ENCODE results near the gene PPM1E.

DNA sequence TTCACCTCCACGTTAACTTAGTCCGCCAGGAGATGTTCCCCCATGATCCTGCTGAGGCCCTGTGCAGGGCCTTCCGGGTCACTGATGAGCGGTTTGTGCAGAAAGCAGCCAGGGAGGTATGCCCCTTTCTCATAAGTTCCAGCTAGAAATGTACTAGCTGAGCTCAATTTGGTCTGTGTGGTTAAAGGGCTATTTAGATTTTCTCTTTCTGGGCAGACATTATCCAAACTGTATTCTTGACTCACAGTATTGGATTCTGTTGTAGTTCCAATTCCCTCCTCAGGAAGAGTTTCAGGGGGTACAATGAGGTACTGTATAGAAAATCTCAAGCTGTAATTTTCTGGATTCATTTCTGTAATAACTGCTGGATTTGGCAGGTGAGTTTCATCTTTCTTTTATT, 214.0 kb downstream of the PPM1E start:
- no peak for TF ChIP-seq ARNTL (CRISPR knock-in tag; IDR thresholded peaks at IDR 0.05; ENCODE audit: borderline replicate concordance, low read depth)
- TF ChIP-seq TOX (CRISPR knock-in tag; IDR thresholded peaks at IDR 0.05; ENCODE audit: borderline replicate concordance) = no peak
- TF ChIP-seq ZFP3 (CRISPR knock-in tag; IDR thresholded peaks at IDR 0.05) = no peak
- TF ChIP-seq, protein P1, sequence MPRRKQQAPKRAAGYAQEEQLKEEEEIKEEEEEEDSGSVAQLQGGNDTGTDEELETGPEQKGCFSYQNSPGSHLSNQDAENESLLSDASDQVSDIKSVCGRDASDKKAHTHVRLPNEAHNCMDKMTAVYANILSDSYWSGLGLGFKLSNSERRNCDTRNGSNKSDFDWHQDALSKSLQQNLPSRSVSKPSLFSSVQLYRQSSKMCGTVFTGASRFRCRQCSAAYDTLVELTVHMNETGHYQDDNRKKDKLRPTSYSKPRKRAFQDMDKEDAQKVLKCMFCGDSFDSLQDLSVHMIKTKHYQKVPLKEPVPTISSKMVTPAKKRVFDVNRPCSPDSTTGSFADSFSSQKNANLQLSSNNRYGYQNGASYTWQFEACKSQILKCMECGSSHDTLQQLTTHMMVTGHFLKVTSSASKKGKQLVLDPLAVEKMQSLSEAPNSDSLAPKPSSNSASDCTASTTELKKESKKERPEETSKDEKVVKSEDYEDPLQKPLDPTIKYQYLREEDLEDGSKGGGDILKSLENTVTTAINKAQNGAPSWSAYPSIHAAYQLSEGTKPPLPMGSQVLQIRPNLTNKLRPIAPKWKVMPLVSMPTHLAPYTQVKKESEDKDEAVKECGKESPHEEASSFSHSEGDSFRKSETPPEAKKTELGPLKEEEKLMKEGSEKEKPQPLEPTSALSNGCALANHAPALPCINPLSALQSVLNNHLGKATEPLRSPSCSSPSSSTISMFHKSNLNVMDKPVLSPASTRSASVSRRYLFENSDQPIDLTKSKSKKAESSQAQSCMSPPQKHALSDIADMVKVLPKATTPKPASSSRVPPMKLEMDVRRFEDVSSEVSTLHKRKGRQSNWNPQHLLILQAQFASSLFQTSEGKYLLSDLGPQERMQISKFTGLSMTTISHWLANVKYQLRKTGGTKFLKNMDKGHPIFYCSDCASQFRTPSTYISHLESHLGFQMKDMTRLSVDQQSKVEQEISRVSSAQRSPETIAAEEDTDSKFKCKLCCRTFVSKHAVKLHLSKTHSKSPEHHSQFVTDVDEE (CRISPR knock-in tag; IDR thresholded peaks at IDR 0.05) = no peak
- no peak for TF ChIP-seq ZFP30 (CRISPR knock-in tag; IDR thresholded peaks at IDR 0.05)
- TF ChIP-seq, protein P2, sequence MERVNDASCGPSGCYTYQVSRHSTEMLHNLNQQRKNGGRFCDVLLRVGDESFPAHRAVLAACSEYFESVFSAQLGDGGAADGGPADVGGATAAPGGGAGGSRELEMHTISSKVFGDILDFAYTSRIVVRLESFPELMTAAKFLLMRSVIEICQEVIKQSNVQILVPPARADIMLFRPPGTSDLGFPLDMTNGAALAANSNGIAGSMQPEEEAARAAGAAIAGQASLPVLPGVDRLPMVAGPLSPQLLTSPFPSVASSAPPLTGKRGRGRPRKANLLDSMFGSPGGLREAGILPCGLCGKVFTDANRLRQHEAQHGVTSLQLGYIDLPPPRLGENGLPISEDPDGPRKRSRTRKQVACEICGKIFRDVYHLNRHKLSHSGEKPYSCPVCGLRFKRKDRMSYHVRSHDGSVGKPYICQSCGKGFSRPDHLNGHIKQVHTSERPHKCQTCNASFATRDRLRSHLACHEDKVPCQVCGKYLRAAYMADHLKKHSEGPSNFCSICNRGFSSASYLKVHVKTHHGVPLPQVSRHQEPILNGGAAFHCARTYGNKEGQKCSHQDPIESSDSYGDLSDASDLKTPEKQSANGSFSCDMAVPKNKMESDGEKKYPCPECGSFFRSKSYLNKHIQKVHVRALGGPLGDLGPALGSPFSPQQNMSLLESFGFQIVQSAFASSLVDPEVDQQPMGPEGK (CRISPR knock-in tag; IDR thresholded peaks at IDR 0.05; ENCODE audit: borderline replicate concordance) = no peak
- TF ChIP-seq PPARA (CRISPR knock-in tag; IDR thresholded peaks at IDR 0.05; ENCODE audit: borderline replicate concordance) = no peak
- TF ChIP-seq, protein P3, sequence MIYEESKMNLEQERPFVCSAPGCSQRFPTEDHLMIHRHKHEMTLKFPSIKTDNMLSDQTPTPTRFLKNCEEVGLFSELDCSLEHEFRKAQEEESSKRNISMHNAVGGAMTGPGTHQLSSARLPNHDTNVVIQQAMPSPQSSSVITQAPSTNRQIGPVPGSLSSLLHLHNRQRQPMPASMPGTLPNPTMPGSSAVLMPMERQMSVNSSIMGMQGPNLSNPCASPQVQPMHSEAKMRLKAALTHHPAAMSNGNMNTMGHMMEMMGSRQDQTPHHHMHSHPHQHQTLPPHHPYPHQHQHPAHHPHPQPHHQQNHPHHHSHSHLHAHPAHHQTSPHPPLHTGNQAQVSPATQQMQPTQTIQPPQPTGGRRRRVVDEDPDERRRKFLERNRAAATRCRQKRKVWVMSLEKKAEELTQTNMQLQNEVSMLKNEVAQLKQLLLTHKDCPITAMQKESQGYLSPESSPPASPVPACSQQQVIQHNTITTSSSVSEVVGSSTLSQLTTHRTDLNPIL (CRISPR knock-in tag; IDR thresholded peaks at IDR 0.05; ENCODE audit: low read depth) = no peak
